ENCODE results near the gene NGLY1. TPM values are rescaled to one million over a fixed set of nuclear protein-coding genes. Genes with fewer than 3 reads are reported as not detected.

The NGLY1 gene
- total RNA-seq, 2 experiments from 2014 or later, result 46.0 to 46.2 TPM

DNA sequence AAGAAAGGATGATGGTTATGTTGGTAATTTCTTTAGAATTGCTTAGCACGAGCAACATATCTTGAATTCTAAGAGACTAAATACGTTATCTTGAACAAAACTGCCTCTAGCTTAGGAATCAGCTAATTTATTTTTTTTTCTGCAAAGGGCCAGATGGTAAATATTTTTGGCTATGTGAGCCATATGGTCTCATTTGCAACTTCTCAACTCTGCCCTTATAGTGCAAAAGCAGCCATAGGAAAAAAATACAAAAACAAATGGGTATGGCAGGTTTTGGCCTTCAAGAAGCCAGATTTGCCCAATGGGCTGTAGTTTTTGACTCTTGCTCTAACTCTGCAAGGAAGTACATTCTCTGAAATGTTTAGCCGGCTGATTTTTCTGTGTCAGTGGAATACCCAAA lies 18.5 kb upstream of the NGLY1 start:
- Mint-ChIP-seq H3K4me1 (ENCODE audit: low read depth) (no peaks in the 10 kb centered on the region), H3K27me3 (peaks cover 5% of the 10 kb centered on the region), H3K4me3 (no peak overlapping the region), H3K36me3 (ENCODE audit: low read depth) (no peaks in the 10 kb centered on the region), H3K9me3 (no peaks in the 10 kb centered on the region), H3K27ac (no peak overlapping the region)
- TF ChIP-seq CTCF (IDR thresholded peaks at IDR 0.05), result no peak
- Histone ChIP-seq H3K4me1 (ENCODE audit: insufficient read depth, low read length) (no peaks in the 10 kb centered on the region), H3K27ac (ENCODE audit: low read depth in 1 of 2, low read length in 2 of 2) (no peak overlapping the region), H3K9me3 (ENCODE audit: control insufficient read depth in 1 of 2, insufficient read depth in 1 of 2, low read length in 2 of 2) (no peaks in the 10 kb centered on the region), H3K4me3 (ENCODE audit: low read length) (no peak overlapping the region), H3K36me3 (ENCODE audit: insufficient read depth, low read length) (no peaks in the 10 kb centered on the region), H3K27me3 (ENCODE audit: control insufficient read depth in 1 of 2, insufficient read depth in 2 of 2, low read length in 2 of 2) (no peaks in the 10 kb centered on the region)
- ATAC-seq (ENCODE audit: poor library complexity), result no peak
- POLR2A ChIA-PET, result no interaction called here
- intact Hi-C loops (cut with DNase I, micrococcal nuclease), result no loop called here
- CTCF ChIA-PET, result no interaction called here
- no peak for DNase-seq

- Histone ChIP-seq H3K4me1 (ENCODE audit: insufficient read depth, low read length) (peaks cover 15% of the 10 kb centered on the region), H3K9me3 (ENCODE audit: control insufficient read depth in 1 of 2, insufficient read depth in 1 of 2, low read length in 2 of 2) (no peaks in the 10 kb centered on the region), H3K4me3 (ENCODE audit: low read length) (peak within 1 kb of the TSS; percentile 75), H3K27ac (ENCODE audit: low read depth in 1 of 2, low read length in 2 of 2) (peak within 1 kb of the TSS; percentile 83 to 91), H3K27me3 (ENCODE audit: control insufficient read depth in 1 of 2, insufficient read depth in 2 of 2, low read length in 2 of 2) (no peaks in the 10 kb centered on the region), H3K36me3 (ENCODE audit: insufficient read depth, low read length) (peaks cover 12% of the 10 kb centered on the region)
- peak; percentile 78 to 98 (median 86) for DNase-seq
- ChIA-PET CTCF (interaction anchor here (2.0 kb wide), 1 partner anchor 142 kb away, joined by 6 read pairs; no protein-coding TSS in a partner anchor), POLR2A (interaction anchor here (0.8 kb wide), 1 partner anchor 124 kb away, joined by 3 read pairs; no protein-coding TSS in a partner anchor)
- TF ChIP-seq CTCF (IDR thresholded peaks at IDR 0.05), result no peak
- peak within 1 kb of the TSS; percentile 94 for H3K27ac Mint-ChIP-seq
- H3K36me3 Mint-ChIP-seq (ENCODE audit: low read depth), result peaks cover 21% of the 10 kb centered on the region
- no peaks in the 10 kb centered on the region for H3K9me3 Mint-ChIP-seq
- peaks cover 56% of the 10 kb centered on the region for H3K4me1 Mint-ChIP-seq (ENCODE audit: low read depth)
- intact Hi-C loops (cut with DNase I, micrococcal nuclease), result loop anchor here in 1 of 2 experiments (5.0 to 10.0 kb wide), 5 partner anchors 1582 to 1985 kb away; partner anchors contain the start of genes NKIRAS1, NR1D2, RPL15 and SLC4A7
- peak within 1 kb of the TSS; percentile 98 for H3K4me3 Mint-ChIP-seq
- H3K27me3 Mint-ChIP-seq, result no peaks in the 10 kb centered on the region
- peak; percentile 92 for ATAC-seq (ENCODE audit: poor library complexity)
Measured at GRCh38 chr3:25789596-25790556, 6.6 kb upstream of the NGLY1 start, which contains the start of gene OXSM. TSS of gene OXSM (plus strand) at chr3:25790090. CDS start at chr3:25791021, 931 bp downstream.

GRCh38 chr3:25789209-25789595 lies 6.0 kb upstream of the NGLY1 start:
- peak overlapping the region; percentile 98 for H3K4me3 Mint-ChIP-seq
- peaks cover 6% of the 10 kb centered on the region for H3K36me3 ChIP-seq (ENCODE audit: insufficient read depth, low read length)
- no peaks in the 10 kb centered on the region for H3K9me3 ChIP-seq (ENCODE audit: control insufficient read depth in 1 of 2, insufficient read depth in 1 of 2, low read length in 2 of 2)
- POLR2A ChIA-PET, result interaction anchor here (0.8 kb wide), 1 partner anchor 123 kb away, joined by 3 read pairs; no protein-coding TSS in a partner anchor
- TF ChIP-seq CTCF (IDR thresholded peaks at IDR 0.05), result no peak
- H3K36me3 Mint-ChIP-seq (ENCODE audit: low read depth), result peaks cover 16% of the 10 kb centered on the region
- CTCF ChIA-PET, result interaction anchor here (0.8 to 2.0 kb wide), 2 partner anchors 68 to 141 kb away, joined by 3 to 6 read pairs; no protein-coding TSS in a partner anchor
- peak overlapping the region; percentile 94 for H3K27ac Mint-ChIP-seq
- peak overlapping the region; percentile 75 for H3K4me3 ChIP-seq (ENCODE audit: low read length)
- H3K27ac ChIP-seq (ENCODE audit: low read depth in 1 of 2, low read length in 2 of 2), result peak overlapping the region; percentile 83 to 91
- ATAC-seq (ENCODE audit: poor library complexity) (no peak), DNase-seq (no peak)
- no peaks in the 10 kb centered on the region for H3K27me3 Mint-ChIP-seq
- no peaks in the 10 kb centered on the region for H3K27me3 ChIP-seq (ENCODE audit: control insufficient read depth in 1 of 2, insufficient read depth in 2 of 2, low read length in 2 of 2)
- intact Hi-C loops (cut with DNase I, micrococcal nuclease), result loop anchor here in 1 of 2 experiments (5.0 to 10.0 kb wide), 3 partner anchors 1583 to 1984 kb away; partner anchors contain the start of genes NKIRAS1, RPL15 and UBE2E1
- no peaks in the 10 kb centered on the region for H3K9me3 Mint-ChIP-seq
- peaks cover 61% of the 10 kb centered on the region for H3K4me1 Mint-ChIP-seq (ENCODE audit: low read depth)
- peaks cover 15% of the 10 kb centered on the region for H3K4me1 ChIP-seq (ENCODE audit: insufficient read depth, low read length)

Data from CD4-positive, alpha-beta T cell (primary cell).